A673 (cell line): ENCODE measurements around the gene SCD5.

Source experiments
- CTCF ChIP-seq: fragments of 300-800, 200-600 bp; sonication (generic); conservative IDR thresholded peaks from 2 replicates; pipeline ENCODE4 v1.5.1; 2017; ENCODE audit warnings: low read depth, mild to moderate bottlenecking, antibody characterized with exemption, low read length, moderate library complexity, mixed read lengths
- EZH2 ChIP-seq: fragments of 200-600 bp; sonication (generic); IDR thresholded peaks from 2 replicates; pipeline ENCODE4 v1.6.1; 2017; ENCODE audit warnings: borderline replicate concordance, low read depth, mild to moderate bottlenecking, mixed read lengths, antibody characterized with exemption, low read length; ENCODE audit not compliant: poor library complexity, severe bottlenecking

GRCh38 chr4:82833696-82834313 lies 35.2 kb upstream of the SCD5 start:
- TF ChIP-seq CTCF, result no peak
- TF ChIP-seq EZH2, result no peak
